Upper lobe of right lung (tissue), 1 donor: ENCODE data around the gene CYS1. TPM values are rescaled to one million over a fixed set of nuclear protein-coding genes. Genes with fewer than 3 reads are reported as not detected.

ENCODE experiments used
- ATAC-seq: fragments of 200-7000 bp; cut with Tn5 transposase; one replicate; pipeline ENCODE4 v1.9.1; 2020; ENCODE audit warnings: mild to moderate bottlenecking, moderate library complexity
- DNase-seq: peaks from one replicate; pipeline ENCODE4 v3.0.0-alpha.2; 2020
- H3K27ac ChIP-seq: fragments of 200-600 bp; one replicate; pipeline ENCODE4 v1.8.0; 2022
- H3K27me3 ChIP-seq: fragments of 200-600 bp; one replicate; pipeline ENCODE4 v1.8.0; 2022; ENCODE audit warnings: mild to moderate bottlenecking
- H3K36me3 ChIP-seq: fragments of 200-600 bp; one replicate; pipeline ENCODE4 v1.8.0; 2022
- H3K4me1 ChIP-seq: fragments of 200-600 bp; one replicate; pipeline ENCODE4 v1.8.0; 2022
- H3K4me3 ChIP-seq: fragments of 200-600 bp; one replicate; pipeline ENCODE4 v1.8.0; 2022; ENCODE audit warnings: mild to moderate bottlenecking
- H3K9me3 ChIP-seq: fragments of 200-600 bp; one replicate; pipeline ENCODE4 v1.8.0; 2022
- CTCF ChIP-seq: fragments of 200-600 bp; IDR thresholded peaks from one replicate; pipeline ENCODE4 v1.8.0; 2022; ENCODE audit warnings: antibody characterized with exemption
- intact Hi-C: fragments of 100-400 bp; cut with DNase I; formaldehyde crosslinking; loops from one replicate; pipeline ENCODE4 v1.11.0; 2022
- long read RNA-seq: library from polyadenylated mRNA; unstranded; transcript quantifications from one replicate; pipeline ENCODE4 v2.0.0, GENCODE V29; 2021
- total RNA-seq: library from RNA; stranded (reverse); fragmentation: NEBNext Ultra II Directional; extraction: Animal tissue kit (Norgen Biotek cat#: 25700); gene quantifications from one replicate; pipeline ENCODE4 v1.2.1, GENCODE V29; 2021
- donor health status: DM: no; HTN: yes; CAD: no; lungs with severe emphysema.

Gene CYS1
- total RNA-seq = 4.5 TPM
- long read RNA-seq, transcript CYS1-201 (3 exons, 2,738 nt) = major isoform, 28 of 30 reads
- long read RNA-seq, partial matches to known transcripts = 0 of 30 reads
- long read RNA-seq, other reads (novel, unspliced or antisense) = 2 of 30 reads

- intact Hi-C loops = no loop called here
- ATAC-seq (peak; percentile 64), DNase-seq (no peak)
- TF ChIP-seq CTCF = no peak
- Histone ChIP-seq H3K27ac (peak within 1 kb of the TSS; percentile 56), H3K4me3 (peak within 1 kb of the TSS; percentile 52), H3K27me3 (peaks cover 56% of the 10 kb centered on the region), H3K4me1 (peaks cover 17% of the 10 kb centered on the region), H3K9me3 (no peaks in the 10 kb centered on the region), H3K36me3 (no peaks in the 10 kb centered on the region)
Observed at GRCh38 chr2:10079870-10080535, at the start of gene CYS1. Gene CYS1, minus strand, starts transcription at chr2:10080411. Its CDS starts 188 bp downstream, at chr2:10080223.

GRCh38 chr2:10129490-10129889 is 49.3 kb upstream of the CYS1 start:
- H3K9me3 ChIP-seq = no peaks in the 10 kb centered on the region
- H3K4me1 ChIP-seq = peaks cover 9% of the 10 kb centered on the region
- no peaks in the 10 kb centered on the region for H3K36me3 ChIP-seq
- no peak for DNase-seq
- no peak overlapping the region for H3K27ac ChIP-seq
- no peak overlapping the region for H3K4me3 ChIP-seq
- no peaks in the 10 kb centered on the region for H3K27me3 ChIP-seq
- intact Hi-C loops = no loop called here
- TF ChIP-seq CTCF = no peak
- ATAC-seq = no peak

GRCh38 chr2:10128420-10128819 is 48.2 kb upstream of the CYS1 start:
- no peak for TF ChIP-seq CTCF
- intact Hi-C loops = no loop called here
- ATAC-seq = no peak

GRCh38 chr2:10126632-10127026 is 46.4 kb upstream of the CYS1 start:
- H3K36me3 ChIP-seq = no peaks in the 10 kb centered on the region
- peaks cover 11% of the 10 kb centered on the region for H3K27me3 ChIP-seq
- intact Hi-C loops = no loop called here
- no peaks in the 10 kb centered on the region for H3K9me3 ChIP-seq
- H3K4me1 ChIP-seq = peaks cover 26% of the 10 kb centered on the region
- ATAC-seq = no peak
- TF ChIP-seq CTCF = no peak
- no peak overlapping the region for H3K4me3 ChIP-seq
- no peak for DNase-seq
- H3K27ac ChIP-seq = no peak overlapping the region

More at GRCh38 chr2:10128420-10128819, 48.2 kb upstream of the CYS1 start:
- peaks cover 13% of the 10 kb centered on the region for H3K4me1 ChIP-seq
- H3K9me3 ChIP-seq = no peaks in the 10 kb centered on the region
- H3K4me3 ChIP-seq = no peak overlapping the region
- H3K36me3 ChIP-seq = no peaks in the 10 kb centered on the region
- peaks cover 3% of the 10 kb centered on the region for H3K27me3 ChIP-seq
- H3K27ac ChIP-seq = no peak overlapping the region
- no peak for DNase-seq

GRCh38 chr2:10125842-10126631 is 45.8 kb upstream of the CYS1 start:
- DNase-seq = no peak
- no peak overlapping the region for H3K4me3 ChIP-seq
- no peaks in the 10 kb centered on the region for H3K36me3 ChIP-seq
- intact Hi-C loops = no loop called here
- ATAC-seq = no peak
- H3K27me3 ChIP-seq = peaks cover 11% of the 10 kb centered on the region
- TF ChIP-seq CTCF = no peak
- peaks cover 28% of the 10 kb centered on the region for H3K4me1 ChIP-seq
- H3K9me3 ChIP-seq = no peaks in the 10 kb centered on the region
- no peak overlapping the region for H3K27ac ChIP-seq
